GM23338 (cell line): Measurements from ENCODE around the gene YWHAB. TPM values are rescaled to one million over a fixed set of nuclear protein-coding genes. Genes with fewer than 3 reads are reported as not detected.

Experiments
- ATAC-seq: fragments of 200-7000 bp; cut with Tn5 transposase; 3 replicates; pipeline ENCODE4 v1.9.1; 2020
- DNase-seq: peaks from one replicate; pipeline ENCODE4 v3.0.0-alpha.2; 2015; ENCODE audit warnings: low spot score
- H2AFZ ChIP-seq: fragments of 200-600 bp; sonication (generic); 2 replicates; pipeline ENCODE4 v1.8.0; 2016; ENCODE audit warnings: antibody characterized with exemption, mild to moderate bottlenecking, moderate library complexity
- H3F3A ChIP-seq: fragments of 200-600 bp; sonication (generic); replicated peaks from 2 replicates; pipeline ENCODE4 v1.8.0; 2017; ENCODE audit warnings: antibody characterized with exemption, mixed run types, low read depth
- H3K27ac ChIP-seq: fragments of 200-600 bp; sonication (generic); 2 replicates; pipeline ENCODE4 v1.6.1; 2016; ENCODE audit warnings: low read depth
- H3K27me3 ChIP-seq: fragments of 200-600 bp; sonication (generic); 2 replicates; pipeline ENCODE4 v1.8.0; 2016; ENCODE audit warnings: mild to moderate bottlenecking, mixed run types, moderate library complexity; ENCODE audit not compliant: insufficient read depth
- H3K36me3 ChIP-seq: fragments of 200-600 bp; sonication (generic); 2 replicates; pipeline ENCODE4 v1.8.0; 2016; ENCODE audit warnings: mild to moderate bottlenecking; ENCODE audit not compliant: insufficient read depth
- H3K4me1 ChIP-seq: fragments of 200-600 bp; sonication (generic); 2 replicates; pipeline ENCODE4 v1.8.0; 2016; ENCODE audit warnings: mild to moderate bottlenecking, moderate library complexity; ENCODE audit not compliant: insufficient read depth
- H3K4me2 ChIP-seq: fragments of 200-600 bp; sonication (generic); 2 replicates; pipeline ENCODE4 v1.7.1; 2017; ENCODE audit warnings: mixed run types
- H3K4me3 ChIP-seq: fragments of 200-600 bp; sonication (generic); 2 replicates; pipeline ENCODE4 v1.6.1; 2016; ENCODE audit warnings: mixed run types
- H3K79me2 ChIP-seq: fragments of 200-600 bp; sonication (generic); replicated peaks from 2 replicates; pipeline ENCODE4 v1.8.0; 2017; ENCODE audit warnings: mild to moderate bottlenecking; ENCODE audit not compliant: insufficient read depth
- H3K9me2 ChIP-seq: fragments of 200-600 bp; sonication (generic); 2 replicates; pipeline ENCODE4 v1.8.0; 2017; ENCODE audit not compliant: insufficient read depth
- H4K20me1 ChIP-seq: fragments of 200-600 bp; sonication (generic); replicated peaks from 2 replicates; pipeline ENCODE4 v1.8.0; 2017; ENCODE audit warnings: mild to moderate bottlenecking; ENCODE audit not compliant: insufficient read depth
- H3K27ac Mint-ChIP-seq: 2 replicates; pipeline ENCODE4 v1.8.0; 2020; ENCODE audit warnings: inconsistent platforms, mild to moderate bottlenecking, moderate library complexity, mixed read lengths
- H3K27me3 Mint-ChIP-seq: 3 replicates; pipeline ENCODE4 v1.8.0; 2022; ENCODE audit warnings: low read depth, mild to moderate bottlenecking, moderate library complexity, mixed read lengths, inconsistent platforms; ENCODE audit not compliant: insufficient read depth, poor library complexity
- H3K36me3 Mint-ChIP-seq: 3 replicates; pipeline ENCODE4 v1.8.0; 2021; ENCODE audit warnings: low read depth, mild to moderate bottlenecking, inconsistent platforms, moderate library complexity, mixed read lengths
- H3K4me1 Mint-ChIP-seq: 3 replicates; pipeline ENCODE4 v1.8.0; 2020; ENCODE audit warnings: mild to moderate bottlenecking, inconsistent platforms, mixed read lengths
- H3K4me3 Mint-ChIP-seq: 3 replicates; pipeline ENCODE4 v1.8.0; 2021; ENCODE audit warnings: moderate library complexity, mild to moderate bottlenecking, inconsistent platforms, mixed read lengths
- H3K9me3 Mint-ChIP-seq: 3 replicates; pipeline ENCODE4 v1.8.0; 2020; ENCODE audit warnings: moderate library complexity, mild to moderate bottlenecking, inconsistent platforms, mixed read lengths
- CREB1 ChIP-seq: fragments of 250-450 bp; sonication (Bioruptor Pico); IDR thresholded peaks from 2 replicates; pipeline ENCODE4 v1.5.0; 2020; ENCODE audit warnings: low read depth, mild to moderate bottlenecking, moderate library complexity
- CTCF ChIP-seq, 2 experiments: fragments of 200-600 bp in 1 of 2; sonication (generic) in 1 of 2; conservative IDR thresholded peaks; 2 replicates each; pipeline versions ENCODE4 v1.5.1 to v1.6.1; 2016 to 2017; ENCODE audit warnings: antibody characterized with exemption in 2 of 2, low read depth in 2 of 2, mild to moderate bottlenecking in 2 of 2, moderate library complexity in 1 of 2
- ETS1 ChIP-seq: IDR thresholded peaks from 2 replicates; pipeline ENCODE4 v1.6.1; 2016; ENCODE audit warnings: antibody characterized with exemption
- EZH2 ChIP-seq: fragments of 200-600 bp; sonication (generic); IDR thresholded peaks from one replicate; pipeline ENCODE4 v1.8.0; 2017; ENCODE audit warnings: antibody characterized with exemption, mild to moderate bottlenecking, low read depth; ENCODE audit not compliant: unreplicated experiment
- EZH2phosphoT487 ChIP-seq: fragments of 200-600 bp; sonication (generic); IDR thresholded peaks from one replicate; pipeline ENCODE4 v1.8.1; 2018; ENCODE audit warnings: antibody characterized with exemption; ENCODE audit not compliant: unreplicated experiment
- NANOG ChIP-seq: IDR thresholded peaks from 2 replicates; pipeline ENCODE4 v1.6.1; 2016; ENCODE audit warnings: antibody characterized with exemption, borderline replicate concordance
- STAT1 ChIP-seq: IDR thresholded peaks from one replicate; pipeline ENCODE4 v1.6.1; 2016; ENCODE audit warnings: antibody characterized with exemption; ENCODE audit not compliant: unreplicated experiment
- ZNF114 ChIP-seq: fragments of 250-450 bp; sonication (Bioruptor Pico); IDR thresholded peaks from 2 replicates; pipeline ENCODE4 v1.5.0; 2020; ENCODE audit warnings: mild to moderate bottlenecking, moderate library complexity
- ZNF331 ChIP-seq: fragments of 250-450 bp; sonication (Bioruptor Pico); IDR thresholded peaks from 2 replicates; pipeline ENCODE4 v1.5.0; 2020; ENCODE audit warnings: low read depth, mild to moderate bottlenecking, moderate library complexity
- ZNF462 ChIP-seq: fragments of 250-450 bp; sonication (Bioruptor Pico); IDR thresholded peaks from 2 replicates; pipeline ENCODE4 v1.5.0; 2020; ENCODE audit warnings: mild to moderate bottlenecking, moderate library complexity
- polyA plus RNA-seq: library from polyadenylated mRNA; unstranded; fragments of >200 nt; fragmentation: Nextera tagmentation; extraction: Ambion mirVana; gene quantifications from 2 replicates; pipeline ENCODE4 v1.2.1, GENCODE V29; 2016
- total RNA-seq: library from RNA; depleted of rRNA; stranded (reverse); fragments of >200 nt; shearing (Covaris generic); gene quantifications from 2 replicates; pipeline ENCODE4 v1.2.3, GENCODE V29; 2014

YWHAB gene
- total and polyA plus RNA-seq, 2 experiments from 2014 or later, result 121 to 519 TPM

- ATAC-seq, result peak; percentile 53
- peaks cover 19% of the 10 kb centered on the region for H3K4me1 Mint-ChIP-seq
- no peaks in the 10 kb centered on the region for H3K27me3 ChIP-seq
- H3K4me1 ChIP-seq, result peaks cover 9% of the 10 kb centered on the region
- H3K4me3 Mint-ChIP-seq, result no peak overlapping the region
- peaks cover 8% of the 10 kb centered on the region; the same call in 2 of the 3 replicates for H3K9me3 Mint-ChIP-seq
- TF ChIP-seq EZH2phosphoT487 (no peak), NANOG (no peak), ZNF331 (CRISPR knock-in tag) (no peak), EZH2 (no peak), ZNF114 (no peak), ZNF462 (CRISPR knock-in tag) (no peak), ETS1 (no peak), CTCF (conservative IDR thresholded peaks at IDR 0.05; ENCODE audit: low read depth in 2 of 2) (no peak), CREB1 (no peak), STAT1 (no peak)
- H3K27ac Mint-ChIP-seq, result no peak overlapping the region
- H3F3A ChIP-seq, result no peaks in the 10 kb centered on the region
- H3K79me2 ChIP-seq, result no peaks in the 10 kb centered on the region
- no peak for DNase-seq
- no peaks in the 10 kb centered on the region for H4K20me1 ChIP-seq
- H2AFZ ChIP-seq, result no peak overlapping the region
- H3K9me2 ChIP-seq, result no peaks in the 10 kb centered on the region
- H3K36me3 Mint-ChIP-seq, result no peaks in the 10 kb centered on the region
- no peak overlapping the region for H3K27ac ChIP-seq
- H3K4me2 ChIP-seq, result no peak overlapping the region
- H3K27me3 Mint-ChIP-seq, result peaks cover 1% of the 10 kb centered on the region
- no peak overlapping the region for H3K4me3 ChIP-seq
- H3K36me3 ChIP-seq, result no peaks in the 10 kb centered on the region
These were observed 35.2 kb upstream of the YWHAB start for GRCh38 chr20:44850272-44850671.
